Mesothelial cell of epicardium (in vitro differentiated cells): ENCODE measurements around the gene TARP.
"Not testable (repeated sequence)": the region's sequence is repeated elsewhere in the genome, so short reads cannot be mapped to it uniquely, and the experiment has no call there.

ENCODE experiments used
- DNase-seq, 2 experiments: peaks; one replicate each; pipeline ENCODE4 v3.0.0; 2021; ENCODE audit warnings: low spot score in 2 of 2; ENCODE audit not compliant: unreplicated experiment in 2 of 2
- H3K27ac Mint-ChIP-seq: 2 replicates; pipeline ENCODE4 v1.8.0; 2021; ENCODE audit warnings: mixed read lengths
- H3K27me3 Mint-ChIP-seq: 2 replicates; pipeline ENCODE4 v1.8.0; 2021; ENCODE audit warnings: low read depth, mixed read lengths
- H3K36me3 Mint-ChIP-seq: 2 replicates; pipeline ENCODE4 v1.8.0; 2021; ENCODE audit warnings: mixed read lengths
- H3K4me1 Mint-ChIP-seq: 2 replicates; pipeline ENCODE4 v1.8.0; 2021; ENCODE audit warnings: mixed read lengths
- H3K4me3 Mint-ChIP-seq: 2 replicates; pipeline ENCODE4 v1.8.0; 2021; ENCODE audit warnings: mild to moderate bottlenecking, moderate library complexity, mixed read lengths
- H3K9me3 Mint-ChIP-seq: 2 replicates; pipeline ENCODE4 v1.8.0; 2021; ENCODE audit warnings: mixed read lengths
- CTCF ChIP-seq: fragments of 200-600 bp; sonication (generic); IDR thresholded peaks from one replicate; pipeline ENCODE4 v1.5.0; 2021; ENCODE audit warnings: antibody characterized with exemption; ENCODE audit not compliant: unreplicated experiment

Gene TARP

DNA sequence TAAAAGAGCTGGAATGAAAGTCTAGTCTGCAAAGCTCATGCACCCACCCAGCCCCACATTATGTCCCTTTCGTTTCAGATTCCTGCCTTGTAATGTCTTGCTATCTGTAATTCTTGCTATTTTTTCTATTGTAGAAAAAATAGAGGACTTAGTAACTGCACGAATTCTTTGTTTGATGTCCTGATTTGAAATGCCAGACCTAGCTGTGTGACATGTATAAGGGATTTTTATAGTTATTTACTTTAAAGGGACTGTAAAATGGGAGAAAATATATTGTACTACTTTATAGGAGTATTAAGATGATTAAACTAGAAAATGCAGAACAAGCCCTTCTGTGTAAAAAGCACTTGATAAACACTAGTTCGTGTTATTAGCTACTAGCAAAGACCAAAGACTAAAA, 32.4 kb downstream of the TARP start:
- H3K4me1 Mint-ChIP-seq, result no peaks in the 10 kb centered on the region
- DNase-seq, result no peak
- H3K36me3 Mint-ChIP-seq, result no peaks in the 10 kb centered on the region
- no peak for TF ChIP-seq CTCF
- H3K27me3 Mint-ChIP-seq, result no peaks in the 10 kb centered on the region
- H3K27ac Mint-ChIP-seq, result no peak overlapping the region
- H3K4me3 Mint-ChIP-seq, result no peak overlapping the region
- H3K9me3 Mint-ChIP-seq, result no peaks in the 10 kb centered on the region

DNA sequence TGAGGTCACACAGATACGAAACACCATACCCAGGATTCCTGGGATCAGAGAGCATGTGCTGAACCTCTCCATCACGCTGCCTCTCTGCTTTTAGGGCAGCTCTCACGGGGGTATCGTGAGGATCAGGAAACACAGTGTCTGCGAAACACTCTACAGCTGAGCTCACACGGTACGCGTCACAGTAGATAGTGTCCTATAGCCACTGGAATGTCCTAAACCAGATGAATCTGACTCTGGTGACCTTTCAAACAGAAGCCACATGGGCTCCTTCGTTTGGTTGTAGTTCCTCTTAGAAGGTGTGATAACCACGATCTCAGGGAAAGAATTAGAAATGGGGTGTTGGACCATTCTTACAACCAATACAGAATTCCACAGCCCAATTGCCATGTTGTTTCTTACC, 34.3 kb downstream of the TARP start:
- DNase-seq, H3K27ac Mint-ChIP-seq, H3K9me3 Mint-ChIP-seq, H3K4me3 Mint-ChIP-seq, H3K36me3 Mint-ChIP-seq, H3K27me3 Mint-ChIP-seq, H3K4me1 Mint-ChIP-seq: not testable (repeated sequence)

GRCh38 chr7:38235606-38236005, 37.8 kb downstream of the TARP start:
- Mint-ChIP-seq H3K4me1 (no peaks in the 10 kb centered on the region), H3K27ac (no peak overlapping the region), H3K36me3 (peaks cover 16% of the 10 kb centered on the region), H3K27me3 (no peaks in the 10 kb centered on the region), H3K9me3 (no peaks in the 10 kb centered on the region), H3K4me3 (no peak overlapping the region)
- DNase-seq, result no peak
- no peak for TF ChIP-seq CTCF

- H3K9me3 Mint-ChIP-seq, H3K27me3 Mint-ChIP-seq, H3K4me3 Mint-ChIP-seq, H3K4me1 Mint-ChIP-seq, H3K27ac Mint-ChIP-seq, DNase-seq: not testable (repeated sequence)
- peaks cover 21% of the 10 kb centered on the region for H3K36me3 Mint-ChIP-seq
Measured at GRCh38 chr7:38234759-38235158, 38.7 kb downstream of the TARP start.

GRCh38 chr7:38232502-38233366, 40.7 kb downstream of the TARP start:
- no peak for DNase-seq
- no peak for TF ChIP-seq CTCF
- no peak overlapping the region for H3K4me3 Mint-ChIP-seq
- peaks cover 3% of the 10 kb centered on the region for H3K4me1 Mint-ChIP-seq
- H3K27ac Mint-ChIP-seq, result no peak overlapping the region
- peaks cover 24% of the 10 kb centered on the region for H3K36me3 Mint-ChIP-seq
- no peaks in the 10 kb centered on the region for H3K9me3 Mint-ChIP-seq
- no peaks in the 10 kb centered on the region for H3K27me3 Mint-ChIP-seq

GRCh38 chr7:38229884-38230642, 43.4 kb downstream of the TARP start:
- H3K4me1 Mint-ChIP-seq, result peaks cover 3% of the 10 kb centered on the region
- no peaks in the 10 kb centered on the region for H3K27me3 Mint-ChIP-seq
- H3K9me3 Mint-ChIP-seq, result no peaks in the 10 kb centered on the region
- H3K4me3 Mint-ChIP-seq, result no peak overlapping the region
- H3K36me3 Mint-ChIP-seq, result peaks cover 34% of the 10 kb centered on the region
- DNase-seq, result no peak
- H3K27ac Mint-ChIP-seq, result no peak overlapping the region
- TF ChIP-seq CTCF, result no peak
